Panc1 (cell line): ENCODE data around the gene BACE2. TPM values are rescaled to one million over a fixed set of nuclear protein-coding genes. Genes with fewer than 3 reads are reported as not detected.

Experiments
- ATAC-seq: fragments of 200-7000 bp; cut with Tn5 transposase; 2 replicates; pipeline ENCODE4 v1.9.1; 2020; ENCODE audit warnings: mild to moderate bottlenecking, moderate library complexity
- BruUV-seq: library from RNA; stranded (reverse); fragments of 400-500 nt; replicated peaks from 2 replicates; lab custom pipeline; 2021; lab: Mats Ljungman, UMichigan
- CTCF ChIA-PET: fragments of 300-600 bp; sonication (Branson Sonifier 250); formaldehyde crosslinking; loops from one replicate; lab custom pipeline; 2022; ENCODE audit warnings: antibody characterized with exemption; lab: Charles Lee
- POLR2A ChIA-PET: fragments of 300-600 bp; sonication (Branson Sonifier 250); formaldehyde crosslinking; loops from one replicate; lab custom pipeline; 2022; ENCODE audit warnings: antibody characterized with exemption; lab: Charles Lee
- DNase-seq: peaks from one replicate; pipeline ENCODE4 v3.0.0-alpha.2; 2010; ENCODE audit warnings: low read depth, low spot score
- H3K27ac ChIP-seq: 2 replicates; pipeline ENCODE4 v1.5.1; 2011; ENCODE audit warnings: mild to moderate bottlenecking, low read length, inconsistent platforms
- H3K27me3 ChIP-seq: fragments of 200-500 bp; sonication (Bioruptor generic); 2 replicates; pipeline ENCODE4 v1.6.0; 2014; ENCODE audit warnings: low read length, inconsistent platforms; ENCODE audit not compliant: control insufficient read depth, insufficient read depth
- H3K36me3 ChIP-seq: fragments of 200-500 bp; sonication (Bioruptor generic); 2 replicates; pipeline ENCODE4 v1.5.1; 2014; ENCODE audit warnings: inconsistent platforms, mild to moderate bottlenecking, low read length, moderate library complexity; ENCODE audit not compliant: control insufficient read depth, insufficient read depth
- H3K4me1 ChIP-seq: 2 replicates; pipeline ENCODE4 v1.5.1; 2011; ENCODE audit warnings: inconsistent platforms, mild to moderate bottlenecking, low read length, moderate library complexity; ENCODE audit not compliant: control insufficient read depth, insufficient read depth
- H3K4me3 ChIP-seq, 2 experiments: 2 replicates each; pipeline ENCODE4 v1.5.1; 2011 to 2012; ENCODE audit warnings: low read depth in 2 of 2, low read length in 2 of 2, mild to moderate bottlenecking in 2 of 2, inconsistent platforms in 1 of 2, moderate library complexity in 1 of 2
- H3K9me3 ChIP-seq: fragments of 200-500 bp; sonication (Bioruptor generic); 2 replicates; pipeline ENCODE4 v1.5.1; 2014; ENCODE audit warnings: low read depth, mild to moderate bottlenecking, inconsistent platforms, low read length, moderate library complexity; ENCODE audit not compliant: control insufficient read depth, insufficient read depth
- CTCF ChIP-seq: fragments of 450-650 bp; IDR thresholded peaks from 2 replicates; pipeline ENCODE4 v1.5.1; 2017; ENCODE audit warnings: mild to moderate bottlenecking
- POLR2AphosphoS5 ChIP-seq: IDR thresholded peaks from 2 replicates; pipeline ENCODE4 v1.6.1; 2012; ENCODE audit warnings: mild to moderate bottlenecking, low read depth, low read length, moderate library complexity
- REST ChIP-seq, 2 experiments: IDR thresholded peaks; 2 replicates each; pipeline ENCODE4 v1.6.1; 2011 to 2012; ENCODE audit warnings: low read depth in 2 of 2, control low read depth in 1 of 2, low read length in 1 of 2, mild to moderate bottlenecking in 1 of 2, moderate library complexity in 1 of 2; ENCODE audit not compliant: insufficient read depth in 1 of 2
- SIN3A ChIP-seq: IDR thresholded peaks from 2 replicates; pipeline ENCODE4 v1.6.1; 2012; ENCODE audit warnings: low read depth, mild to moderate bottlenecking, low read length, moderate library complexity, borderline replicate concordance; ENCODE audit not compliant: insufficient read depth
- TCF7L2 ChIP-seq: IDR thresholded peaks from 2 replicates; pipeline ENCODE4 v1.6.1; 2011; ENCODE audit warnings: mild to moderate bottlenecking, low read depth, low read length, inconsistent platforms
- in situ Hi-C: cut with HindIII; loops from 2 replicates; pipeline ENCODE4 v1.10.0; 2016; ENCODE audit warnings: low sequenced_read_pairs, low pct_unique_long_range_greater_than_20kb
- intact Hi-C: fragments of 100-400 bp; cut with micrococcal nuclease; formaldehyde crosslinking; loops from one replicate; pipeline ENCODE4 v1.10.0; 2022; ENCODE audit not compliant: unreplicated experiment
- total RNA-seq: library from RNA; stranded (reverse); gene quantifications from one replicate; pipeline ENCODE4 v1.2.1, GENCODE V29; 2021; ENCODE audit not compliant: unreplicated experiment

Gene BACE2
- total RNA-seq, 1 experiment from 2014 or later, result 16.3 TPM

- H3K9me3 ChIP-seq, result no peaks in the 10 kb centered on the region
- no peaks in the 10 kb centered on the region for H3K27me3 ChIP-seq
- ChIA-PET POLR2A (no interaction called here), CTCF (interaction anchor here (0.6 kb wide), 1 partner anchor 362 kb away, joined by 7 read pairs; no protein-coding TSS in a partner anchor)
- in situ Hi-C loops (no loop called here), intact Hi-C loops (no loop called here)
- TF ChIP-seq TCF7L2 (no peak), CTCF (no peak), POLR2AphosphoS5 (no peak), REST (IDR thresholded peaks at IDR 0.05; ENCODE audit: insufficient read depth in 1 of 2, low read depth in 2 of 2, low read length in 1 of 2) (no peak), SIN3A (no peak)
- H3K27ac ChIP-seq, result no peak overlapping the region
- H3K36me3 ChIP-seq, result no peaks in the 10 kb centered on the region
- no TSS peak for BruUV-seq
- H3K4me3 ChIP-seq, result no peak overlapping the region
- ATAC-seq (no peak), DNase-seq (no peak)
- no peaks in the 10 kb centered on the region for H3K4me1 ChIP-seq
Measured at GRCh38 chr21:41229509-41230248, 61.7 kb downstream of the BACE2 start.

GRCh38 chr21:41230497-41230896 is 62.5 kb downstream of the BACE2 start:
- in situ Hi-C loops (no loop called here), intact Hi-C loops (no loop called here)
- ChIA-PET POLR2A (no interaction called here), CTCF (no interaction called here)
- no TSS peak for BruUV-seq
- H3K27me3 ChIP-seq, result no peaks in the 10 kb centered on the region
- no peaks in the 10 kb centered on the region for H3K9me3 ChIP-seq
- no peak overlapping the region for H3K4me3 ChIP-seq
- no peak for DNase-seq
- no peaks in the 10 kb centered on the region for H3K36me3 ChIP-seq
- TF ChIP-seq TCF7L2 (no peak), CTCF (no peak), REST (IDR thresholded peaks at IDR 0.05; ENCODE audit: insufficient read depth in 1 of 2, low read depth in 2 of 2, low read length in 1 of 2) (no peak), POLR2AphosphoS5 (no peak), SIN3A (no peak)
- no peak for ATAC-seq
- no peak overlapping the region for H3K27ac ChIP-seq
- no peaks in the 10 kb centered on the region for H3K4me1 ChIP-seq
